Measurements from ENCODE around the gene DIP2B. TPM values are rescaled to one million over a fixed set of nuclear protein-coding genes. Genes with fewer than 3 reads are reported as not detected.

DIP2B gene
- total and polyA plus RNA-seq, 2 of the 13 experiments (the other 11 are each of a cell fraction or from before 2014, with no cell fraction given), result 32.1 to 35.8 TPM

- Histone ChIP-seq H3K27ac (ENCODE audit: extremely low read length, insufficient read depth, low read length) (peak overlapping the region; percentile 45), H3K79me2 (ENCODE audit: insufficient read depth, low read length) (no peaks in the 10 kb centered on the region), H3K36me3 (replicated peaks in 1 of 2; ENCODE audit: control insufficient read depth in 1 of 2, insufficient read depth in 2 of 2, low read length in 2 of 2) (peaks cover 25 to 61% of the 10 kb centered on the region in 2 experiments), H4K20me1 (ENCODE audit: insufficient read depth, low read length) (no peaks in the 10 kb centered on the region), H3K9ac (ENCODE audit: insufficient read depth, low read depth, low read length) (no peak overlapping the region), H3K4me1 (ENCODE audit: insufficient read depth, low read length) (peaks cover 14% of the 10 kb centered on the region), H3K9me3 (ENCODE audit: low read length) (no peaks in the 10 kb centered on the region), H2AFZ (ENCODE audit: low read length) (no peak overlapping the region), H3K4me3 (replicated peaks in 1 of 3; ENCODE audit: insufficient read depth in 1 of 3, low read depth in 2 of 3, low read length in 3 of 3) (no peak overlapping the region), H3K4me2 (ENCODE audit: low read depth, low read length) (no peak overlapping the region), H3K27me3 (ENCODE audit: control insufficient read depth in 1 of 2, insufficient read depth in 2 of 2, low read length in 2 of 2) (no peaks in the 10 kb centered on the region)
- WGBS (ENCODE audit: low lambda C conversion rate), result 29% methylated on average over 3 of the region's 3 CpGs
- CTCF ChIA-PET (ENCODE audit: low intra/inter-chr PET ratio, low total read pairs), result no interaction called here
- DNase-seq (ENCODE audit: low spot score), result peak; percentile 79
- POLR2A ChIA-PET, result no interaction called here
- intact Hi-C loops (cut with micrococcal nuclease; ENCODE audit: unreplicated experiment), result no loop called here
- in situ Hi-C loops (cut with HindIII; ENCODE audit: extremely low pct_ligation_motif_present, low pct_unique_long_range_greater_than_20kb), result no loop called here
- FAIRE-seq, result peak; percentile 67
- peak; percentile 93 for ATAC-seq
- BruUV-seq (replicated peaks), result no TSS peak
- TF ChIP-seq ZNF138 (CRISPR knock-in tag; IDR thresholded peaks at IDR 0.05; ENCODE audit: low read depth) (no peak), CEBPB (IDR thresholded peaks at IDR 0.05; ENCODE audit: borderline replicate concordance, low read depth, low read length) (0 out of 2 replicates have a peak, but pooled peaks have one; percentile 0), RXRA (CRISPR knock-in tag; IDR thresholded peaks at IDR 0.05) (no peak), FOXP4 (CRISPR knock-in tag; IDR thresholded peaks at IDR 0.05) (peak; percentile 21; the same call in 1 of the 2 replicates), IRF1 (CRISPR knock-in tag; IDR thresholded peaks at IDR 0.05; ENCODE audit: low read depth) (no peak), PAWR (CRISPR knock-in tag; IDR thresholded peaks at IDR 0.05; ENCODE audit: borderline replicate concordance) (no peak), AGO1 (IDR thresholded peaks at IDR 0.05; ENCODE audit: low read depth, low read length, poor library complexity, severe bottlenecking) (no peak), SMAD1 (CRISPR knock-in tag; IDR thresholded peaks at IDR 0.05; ENCODE audit: borderline replicate concordance, low read depth) (no peak), CBX2 (IDR thresholded peaks at IDR 0.05; ENCODE audit: low read depth, low read length) (no peak), CBX2 (CRISPR knock-in tag; IDR thresholded peaks at IDR 0.05; ENCODE audit: low read depth) (no peak), NFYC (CRISPR knock-in tag; IDR thresholded peaks at IDR 0.05) (no peak), ZNF260 (CRISPR knock-in tag; IDR thresholded peaks at IDR 0.05; ENCODE audit: borderline replicate concordance, low read depth) (no peak), SP4 (CRISPR knock-in tag; IDR thresholded peaks at IDR 0.05) (no peak), ZBTB1 (CRISPR knock-in tag; IDR thresholded peaks at IDR 0.05; ENCODE audit: borderline replicate concordance) (no peak), ZNF10 (CRISPR knock-in tag; IDR thresholded peaks at IDR 0.05; ENCODE audit: borderline replicate concordance, low read depth) (no peak), JUN (CRISPR knock-in tag; IDR thresholded peaks at IDR 0.05) (no peak), ZNF530 (CRISPR knock-in tag; IDR thresholded peaks at IDR 0.05; ENCODE audit: low read depth) (no peak), FOXA1 (IDR thresholded peaks at IDR 0.05) (no peak), FOXA1 (CRISPR knock-in tag; IDR thresholded peaks at IDR 0.05) (no peak), ZNF564 (CRISPR knock-in tag; IDR thresholded peaks at IDR 0.05) (no peak), NPAS2 (CRISPR knock-in tag; IDR thresholded peaks at IDR 0.05; ENCODE audit: borderline replicate concordance) (no peak)
- TF ChIP-seq, protein P1, sequence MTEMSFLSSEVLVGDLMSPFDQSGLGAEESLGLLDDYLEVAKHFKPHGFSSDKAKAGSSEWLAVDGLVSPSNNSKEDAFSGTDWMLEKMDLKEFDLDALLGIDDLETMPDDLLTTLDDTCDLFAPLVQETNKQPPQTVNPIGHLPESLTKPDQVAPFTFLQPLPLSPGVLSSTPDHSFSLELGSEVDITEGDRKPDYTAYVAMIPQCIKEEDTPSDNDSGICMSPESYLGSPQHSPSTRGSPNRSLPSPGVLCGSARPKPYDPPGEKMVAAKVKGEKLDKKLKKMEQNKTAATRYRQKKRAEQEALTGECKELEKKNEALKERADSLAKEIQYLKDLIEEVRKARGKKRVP (CRISPR knock-in tag; IDR thresholded peaks at IDR 0.05), result no peak
- TF ChIP-seq, protein P2, sequence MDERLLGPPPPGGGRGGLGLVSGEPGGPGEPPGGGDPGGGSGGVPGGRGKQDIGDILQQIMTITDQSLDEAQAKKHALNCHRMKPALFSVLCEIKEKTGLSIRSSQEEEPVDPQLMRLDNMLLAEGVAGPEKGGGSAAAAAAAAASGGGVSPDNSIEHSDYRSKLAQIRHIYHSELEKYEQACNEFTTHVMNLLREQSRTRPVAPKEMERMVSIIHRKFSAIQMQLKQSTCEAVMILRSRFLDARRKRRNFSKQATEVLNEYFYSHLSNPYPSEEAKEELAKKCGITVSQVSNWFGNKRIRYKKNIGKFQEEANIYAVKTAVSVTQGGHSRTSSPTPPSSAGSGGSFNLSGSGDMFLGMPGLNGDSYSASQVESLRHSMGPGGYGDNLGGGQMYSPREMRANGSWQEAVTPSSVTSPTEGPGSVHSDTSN (CRISPR knock-in tag; IDR thresholded peaks at IDR 0.05), result no peak
Observed at GRCh38 chr12:50690925-50691324, 186.1 kb downstream of the DIP2B start.
